CD4-positive, alpha-beta T cell (primary cell): ENCODE data around the gene ZC3H15. TPM values are rescaled to one million over a fixed set of nuclear protein-coding genes. Genes with fewer than 3 reads are reported as not detected.

Experiments
- ATAC-seq: fragments of 200-7000 bp; cut with Tn5 transposase; one replicate; pipeline ENCODE4 v1.10.0; 2022; ENCODE audit warnings: mild to moderate bottlenecking; ENCODE audit not compliant: poor library complexity
- CTCF ChIA-PET: fragments of 350-600 bp; sonication (Branson Sonifier 250); formaldehyde crosslinking; loops from one replicate; lab custom pipeline; 2021; ENCODE audit warnings: antibody characterized with exemption, inconsistent platforms; lab: Charles Lee
- POLR2A ChIA-PET: fragments of 350-600 bp; sonication (Branson Sonifier 250); formaldehyde crosslinking; loops from one replicate; lab custom pipeline; 2021; ENCODE audit warnings: antibody characterized with exemption, inconsistent platforms; lab: Charles Lee
- DNase-seq, 14 experiments: peaks; one replicate each; pipeline ENCODE4 v3.0.0-alpha.2; 2013 to 2020; ENCODE audit warnings: mixed read lengths in 2 of 14
- H3K27ac ChIP-seq, 2 donors: one replicate each; pipeline versions ENCODE4 v1.5.1 to v1.7.0; 2013; ENCODE audit warnings: low read length in 2 of 2, low read depth in 1 of 2, mild to moderate bottlenecking in 1 of 2
- H3K27me3 ChIP-seq, 2 experiments: 1 replicate in 1 of 2; 2 replicates in 1 of 2; pipeline versions ENCODE4 v1.6.1 to v1.7.0; 2013; ENCODE audit warnings: low read length in 2 of 2, control low read depth in 1 of 2, mild to moderate bottlenecking in 1 of 2, moderate library complexity in 1 of 2; ENCODE audit not compliant: insufficient read depth in 2 of 2, control insufficient read depth in 1 of 2
- H3K36me3 ChIP-seq: one replicate; pipeline ENCODE4 v1.6.1; 2013; ENCODE audit warnings: low read length, control low read depth; ENCODE audit not compliant: insufficient read depth
- H3K4me1 ChIP-seq: one replicate; pipeline ENCODE4 v1.6.1; 2013; ENCODE audit warnings: low read length, control low read depth; ENCODE audit not compliant: insufficient read depth
- H3K4me3 ChIP-seq: one replicate; pipeline ENCODE4 v1.5.1; 2013; ENCODE audit warnings: mild to moderate bottlenecking, low read length, moderate library complexity
- H3K9me3 ChIP-seq, 2 experiments: 1 replicate in 1 of 2; 2 replicates in 1 of 2; pipeline versions ENCODE4 v1.6.1 to v1.7.0; 2013; ENCODE audit warnings: low read length in 2 of 2, mild to moderate bottlenecking in 2 of 2, control low read depth in 1 of 2, moderate library complexity in 1 of 2; ENCODE audit not compliant: control insufficient read depth in 1 of 2, insufficient read depth in 1 of 2
- H3K27ac Mint-ChIP-seq: one replicate; pipeline ENCODE4 v1.8.0; 2020; ENCODE audit warnings: mixed read lengths
- H3K27me3 Mint-ChIP-seq: one replicate; pipeline ENCODE4 v1.8.0; 2021; ENCODE audit warnings: mixed read lengths
- H3K36me3 Mint-ChIP-seq: one replicate; pipeline ENCODE4 v1.8.0; 2021; ENCODE audit warnings: low read depth, mixed read lengths
- H3K4me1 Mint-ChIP-seq: one replicate; pipeline ENCODE4 v1.8.0; 2021; ENCODE audit warnings: low read depth, mixed read lengths
- H3K4me3 Mint-ChIP-seq: one replicate; pipeline ENCODE4 v1.8.0; 2020; ENCODE audit warnings: mild to moderate bottlenecking, mixed read lengths
- H3K9me3 Mint-ChIP-seq: one replicate; pipeline ENCODE4 v1.8.0; 2020; ENCODE audit warnings: mixed read lengths
- CTCF ChIP-seq: fragments of 200-600 bp; IDR thresholded peaks from one replicate; pipeline ENCODE4 v1.8.0; 2022; ENCODE audit warnings: antibody characterized with exemption, mild to moderate bottlenecking
- intact Hi-C, 2 experiments: fragments of 100-400 bp; cut with DNase I in 1 of 2; cut with micrococcal nuclease in 1 of 2; formaldehyde crosslinking; loops; one replicate each; pipeline versions ENCODE4 v1.15.1 to v1.9.0; 2023 to 2025; cut with DNase I, micrococcal nuclease
- total RNA-seq, 174 experiments: library from RNA in 2 of 174; stranded (reverse) in 2 of 174; gene quantifications; one replicate each; pipeline ENCODE4 v1.2.3 and lab custom pipeline; 2021 to 2026

Gene ZC3H15
- total RNA-seq, 2 experiments from 2014 or later = 124 to 140 TPM

- Mint-ChIP-seq H3K36me3 (no peaks in the 10 kb centered on the region), H3K9me3 (no peaks in the 10 kb centered on the region), H3K27me3 (peaks cover 13% of the 10 kb centered on the region), H3K27ac (no peak overlapping the region), H3K4me1 (no peaks in the 10 kb centered on the region), H3K4me3 (no peak overlapping the region)
- H3K9me3 ChIP-seq = no peaks in the 10 kb centered on the region
- POLR2A ChIA-PET = no interaction called here
- ATAC-seq (no peak), DNase-seq (no peak)
- H3K27ac ChIP-seq = no peak overlapping the region
- H3K36me3 ChIP-seq = no peaks in the 10 kb centered on the region
- H3K4me3 ChIP-seq = no peak overlapping the region
- CTCF ChIA-PET = no interaction called here
- no peak for TF ChIP-seq CTCF
- no peaks in the 10 kb centered on the region for H3K4me1 ChIP-seq
- peaks cover 0 to 4% of the 10 kb centered on the region in 2 experiments for H3K27me3 ChIP-seq
- intact Hi-C loops = no loop called here
Observed at GRCh38 chr2:186532891-186533290, 46.8 kb downstream of the ZC3H15 start.

- no peak overlapping the region for H3K4me3 Mint-ChIP-seq
- no peaks in the 10 kb centered on the region for H3K36me3 Mint-ChIP-seq
- peaks cover 17% of the 10 kb centered on the region for H3K27me3 Mint-ChIP-seq
- H3K4me1 Mint-ChIP-seq = no peaks in the 10 kb centered on the region
- ChIA-PET POLR2A (no interaction called here), CTCF (no interaction called here)
- Histone ChIP-seq H3K27ac (no peak overlapping the region), H3K4me3 (no peak overlapping the region), H3K9me3 (no peaks in the 10 kb centered on the region), H3K4me1 (no peaks in the 10 kb centered on the region), H3K27me3 (peaks cover 0 to 4% of the 10 kb centered on the region in 2 experiments), H3K36me3 (no peaks in the 10 kb centered on the region)
- intact Hi-C loops = no loop called here
- H3K9me3 Mint-ChIP-seq = no peaks in the 10 kb centered on the region
- H3K27ac Mint-ChIP-seq = no peak overlapping the region
- no peak for TF ChIP-seq CTCF
- no peak for DNase-seq
- no peak for ATAC-seq
Observed at GRCh38 chr2:186533717-186534116, 47.7 kb downstream of the ZC3H15 start.

GRCh38 chr2:186534406-186534805, 48.3 kb downstream of the ZC3H15 start:
- POLR2A ChIA-PET = no interaction called here
- H3K36me3 Mint-ChIP-seq = no peaks in the 10 kb centered on the region
- CTCF ChIA-PET = no interaction called here

More at GRCh38 chr2:186534406-186534805, 48.3 kb downstream of the ZC3H15 start:
- Histone ChIP-seq H3K27me3 (peaks cover 0 to 4% of the 10 kb centered on the region in 2 experiments), H3K27ac (no peak overlapping the region), H3K4me1 (no peaks in the 10 kb centered on the region), H3K9me3 (no peaks in the 10 kb centered on the region), H3K4me3 (no peak overlapping the region), H3K36me3 (no peaks in the 10 kb centered on the region)
- ATAC-seq (no peak), DNase-seq (no peak)
- H3K27ac Mint-ChIP-seq = no peak overlapping the region
- no peaks in the 10 kb centered on the region for H3K4me1 Mint-ChIP-seq
- no peaks in the 10 kb centered on the region for H3K9me3 Mint-ChIP-seq
- no peak for TF ChIP-seq CTCF
- intact Hi-C loops = no loop called here
- peaks cover 17% of the 10 kb centered on the region for H3K27me3 Mint-ChIP-seq
- no peak overlapping the region for H3K4me3 Mint-ChIP-seq
